Lower leg skin (tissue), 4 donors: ENCODE measurements around the gene ADAMTS1. TPM values are rescaled to one million over a fixed set of nuclear protein-coding genes. Genes with fewer than 3 reads are reported as not detected.

Source experiments
- DNase-seq, 2 donors: peaks; one replicate each; pipeline ENCODE4 v3.0.0-alpha.2; 2019; ENCODE audit warnings: low spot score in 2 of 2
- H3K4me3 ChIP-seq: fragments of 200-600 bp; sonication (generic); 2 replicates; pipeline ENCODE4 v1.5.1; 2017; ENCODE audit warnings: mild to moderate bottlenecking, low read depth; ENCODE audit not compliant: poor library complexity, severe bottlenecking
- CTCF ChIP-seq, 3 donors: fragments of 450-650 bp; IDR thresholded peaks; one replicate each; pipeline ENCODE4 v1.5.1; 2016; ENCODE audit warnings: antibody characterized with exemption in 3 of 3, mild to moderate bottlenecking in 3 of 3, moderate library complexity in 2 of 3
- POLR2A ChIP-seq, 2 donors: fragments of 450-650 bp; IDR thresholded peaks; one replicate each; pipeline ENCODE4 v1.6.1; 2016 to 2017; ENCODE audit warnings: antibody characterized with exemption in 2 of 2, mild to moderate bottlenecking in 1 of 2, moderate library complexity in 1 of 2
- WGBS, 2 donors: methylation state at CpG; one replicate each; pipeline ENCODE4 v1.1.5; 2018; 5-methylcytosine and 5-hydroxymethylcytosine counted together
- intact Hi-C: fragments of 100-400 bp; cut with DNase I; formaldehyde crosslinking; loops from one replicate; pipeline ENCODE4 v1.15.0; 2023; ENCODE audit warnings: low total_unique reads
- total RNA-seq, 4 donors: library from RNA; depleted of rRNA; stranded (reverse); fragments of >200 nt; gene quantifications; one replicate each; pipeline ENCODE4 v1.1.0, GENCODE V29; 2016

ADAMTS1 gene
- total RNA-seq, result 10 to 100 TPM; 19.4 to 53.2 (median 24.0) TPM

- peak; percentile 83 to 98 for DNase-seq
- TF ChIP-seq POLR2A (IDR thresholded peaks at IDR 0.05), result peak in 1 of 2 donors; percentile 82
- no peak for TF ChIP-seq CTCF (IDR thresholded peaks at IDR 0.05)
- H3K4me3 ChIP-seq, result peak within 1 kb of the TSS; percentile 70
- intact Hi-C loops, result no loop called here
- WGBS, 2 donors, result 0% methylated on average over 48 to 53 of the region's 56 CpGs
These were observed at the start of gene ADAMTS1 for GRCh38 chr21:26845066-26845758. Gene ADAMTS1, minus strand, starts transcription at chr21:26845409. Its CDS starts 455 bp downstream, at chr21:26844954.

GRCh38 chr21:26892151-26892550, 46.9 kb upstream of the ADAMTS1 start:
- 79 to 82% methylated on average over 1 of the region's 1 CpG for WGBS, 2 donors
- TF ChIP-seq POLR2A (IDR thresholded peaks at IDR 0.05) (no peak), CTCF (IDR thresholded peaks at IDR 0.05) (no peak)
- no peak for DNase-seq
- intact Hi-C loops, result no loop called here
- H3K4me3 ChIP-seq, result no peak overlapping the region

DNA sequence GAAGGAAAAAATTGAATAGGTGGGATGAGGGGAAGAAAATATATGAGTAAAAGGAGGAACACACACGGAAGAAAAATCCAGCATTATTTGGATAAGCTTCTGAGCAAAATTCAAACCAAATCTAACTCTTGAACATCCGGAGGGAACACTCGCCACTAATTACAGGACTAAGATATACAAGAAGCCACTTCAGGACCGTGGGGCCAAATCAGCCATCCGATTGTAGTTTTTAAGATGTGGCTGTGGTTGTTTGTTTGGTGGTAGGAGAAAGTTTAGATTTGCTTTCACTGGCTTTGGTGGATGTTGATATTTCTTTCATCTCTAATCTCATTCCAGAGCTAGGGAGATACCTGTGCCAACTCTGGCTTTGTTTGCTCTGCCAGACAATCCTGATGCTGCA, 43.7 kb upstream of the ADAMTS1 start:
- TF ChIP-seq POLR2A (IDR thresholded peaks at IDR 0.05), result no peak
- TF ChIP-seq CTCF (IDR thresholded peaks at IDR 0.05), result no peak
- DNase-seq, result no peak
- intact Hi-C loops, result no loop called here
- WGBS, 2 donors, result 69 to 72% methylated on average over 5 of the region's 5 CpGs
- no peak overlapping the region for H3K4me3 ChIP-seq

DNA sequence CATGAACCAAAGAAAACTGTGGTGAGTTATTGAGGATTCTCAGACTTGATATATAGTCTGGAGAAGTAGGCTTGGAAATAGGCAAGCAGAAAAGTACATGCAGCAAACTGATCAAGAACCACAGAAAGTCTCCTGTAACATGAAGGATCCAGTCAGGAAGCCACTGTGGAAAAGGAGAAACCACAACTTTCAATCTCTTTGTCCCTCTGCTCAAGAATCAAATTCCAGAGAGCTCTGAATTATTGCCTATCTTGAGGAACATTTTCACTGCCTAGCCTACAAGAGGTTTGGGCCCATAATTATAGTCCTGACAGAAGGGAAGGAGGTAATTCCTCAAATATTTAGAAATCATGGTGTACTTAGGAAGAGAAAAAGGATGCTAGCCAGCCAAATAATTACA, 43.0 kb upstream of the ADAMTS1 start:
- no peak overlapping the region for H3K4me3 ChIP-seq
- intact Hi-C loops, result no loop called here

GRCh38 chr21:26887251-26887650, 42.0 kb upstream of the ADAMTS1 start:
- no peak overlapping the region for H3K4me3 ChIP-seq
- intact Hi-C loops, result no loop called here
- 46 to 58% methylated on average over 3 of the region's 3 CpGs for WGBS, 2 donors
- no peak for TF ChIP-seq POLR2A (IDR thresholded peaks at IDR 0.05)
- no peak for TF ChIP-seq CTCF (IDR thresholded peaks at IDR 0.05)
- no peak for DNase-seq

More for the DNA sequence above, 43.0 kb upstream of the ADAMTS1 start:
- no peak for DNase-seq
- TF ChIP-seq POLR2A (IDR thresholded peaks at IDR 0.05) (no peak), CTCF (IDR thresholded peaks at IDR 0.05) (no peak)

GRCh38 chr21:26884436-26884835, 39.2 kb upstream of the ADAMTS1 start:
- WGBS, 2 donors, result 95 to 99% methylated on average over 2 of the region's 2 CpGs
- no peak overlapping the region for H3K4me3 ChIP-seq
- TF ChIP-seq CTCF (IDR thresholded peaks at IDR 0.05) (no peak), POLR2A (IDR thresholded peaks at IDR 0.05) (no peak)
- intact Hi-C loops, result no loop called here
- DNase-seq, result no peak
